ENCODE measurements around the gene SNIP1. TPM values are rescaled to one million over a fixed set of nuclear protein-coding genes. Genes with fewer than 3 reads are reported as not detected.

SNIP1 gene, protein sequence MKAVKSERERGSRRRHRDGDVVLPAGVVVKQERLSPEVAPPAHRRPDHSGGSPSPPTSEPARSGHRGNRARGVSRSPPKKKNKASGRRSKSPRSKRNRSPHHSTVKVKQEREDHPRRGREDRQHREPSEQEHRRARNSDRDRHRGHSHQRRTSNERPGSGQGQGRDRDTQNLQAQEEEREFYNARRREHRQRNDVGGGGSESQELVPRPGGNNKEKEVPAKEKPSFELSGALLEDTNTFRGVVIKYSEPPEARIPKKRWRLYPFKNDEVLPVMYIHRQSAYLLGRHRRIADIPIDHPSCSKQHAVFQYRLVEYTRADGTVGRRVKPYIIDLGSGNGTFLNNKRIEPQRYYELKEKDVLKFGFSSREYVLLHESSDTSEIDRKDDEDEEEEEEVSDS
- 13.9 TPM for total RNA-seq
- long read RNA-seq, full-length matches to known transcripts, result 3 of 3 reads
- long read RNA-seq, partial matches to known transcripts, result 0 of 3 reads
- long read RNA-seq, other reads (novel, unspliced or antisense), result 0 of 3 reads

DNA sequence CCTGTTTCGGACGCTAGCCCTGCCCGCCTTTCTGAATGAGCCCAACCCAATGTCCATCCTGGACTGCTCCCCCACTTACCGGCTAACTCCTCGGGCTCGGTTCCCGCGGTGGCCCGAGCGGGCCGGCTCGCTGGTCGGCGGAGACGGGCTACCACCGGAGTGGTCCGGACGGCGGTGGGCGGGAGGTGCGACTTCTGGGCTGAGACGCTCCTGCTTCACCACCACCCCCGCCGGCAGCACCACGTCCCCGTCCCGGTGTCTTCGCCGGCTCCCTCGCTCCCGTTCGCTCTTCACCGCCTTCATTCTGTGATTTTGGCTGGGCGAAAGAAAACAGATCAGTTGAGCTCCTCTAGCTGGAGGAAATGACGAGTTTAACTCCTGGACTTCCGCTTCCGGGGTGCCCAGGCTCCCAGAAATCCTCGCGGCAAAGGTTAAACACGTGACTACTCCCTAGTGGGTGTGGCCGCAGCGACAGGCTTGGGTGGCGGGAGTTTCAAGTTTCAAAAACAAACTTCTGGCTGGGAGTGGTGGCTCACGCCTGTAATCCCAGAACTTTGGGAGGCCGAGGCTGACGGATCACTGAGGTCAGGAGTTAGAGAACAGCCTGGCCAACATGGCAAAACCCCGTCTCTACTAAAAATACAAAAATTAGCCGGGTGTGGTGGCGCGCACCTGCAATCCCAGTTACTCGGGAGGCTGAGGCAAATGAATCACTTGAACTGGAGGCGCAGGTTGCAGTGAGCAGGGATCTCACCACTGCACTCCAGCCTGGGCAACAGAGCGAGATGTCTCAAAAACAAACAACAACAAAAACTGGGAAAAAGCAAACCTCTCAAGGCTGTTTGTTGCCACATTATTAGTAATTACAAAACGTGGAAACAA lies at the start of gene SNIP1:
TSS of gene SNIP1 (minus strand) at position 367 of the 882 bp plus-strand sequence. CDS start at position 303, 64 bp downstream.
- H3K36me3 ChIP-seq, result peaks cover 30% of the 10 kb centered on the region
- ATAC-seq, result peak; percentile 93 to 94
- TF ChIP-seq, protein P1, sequence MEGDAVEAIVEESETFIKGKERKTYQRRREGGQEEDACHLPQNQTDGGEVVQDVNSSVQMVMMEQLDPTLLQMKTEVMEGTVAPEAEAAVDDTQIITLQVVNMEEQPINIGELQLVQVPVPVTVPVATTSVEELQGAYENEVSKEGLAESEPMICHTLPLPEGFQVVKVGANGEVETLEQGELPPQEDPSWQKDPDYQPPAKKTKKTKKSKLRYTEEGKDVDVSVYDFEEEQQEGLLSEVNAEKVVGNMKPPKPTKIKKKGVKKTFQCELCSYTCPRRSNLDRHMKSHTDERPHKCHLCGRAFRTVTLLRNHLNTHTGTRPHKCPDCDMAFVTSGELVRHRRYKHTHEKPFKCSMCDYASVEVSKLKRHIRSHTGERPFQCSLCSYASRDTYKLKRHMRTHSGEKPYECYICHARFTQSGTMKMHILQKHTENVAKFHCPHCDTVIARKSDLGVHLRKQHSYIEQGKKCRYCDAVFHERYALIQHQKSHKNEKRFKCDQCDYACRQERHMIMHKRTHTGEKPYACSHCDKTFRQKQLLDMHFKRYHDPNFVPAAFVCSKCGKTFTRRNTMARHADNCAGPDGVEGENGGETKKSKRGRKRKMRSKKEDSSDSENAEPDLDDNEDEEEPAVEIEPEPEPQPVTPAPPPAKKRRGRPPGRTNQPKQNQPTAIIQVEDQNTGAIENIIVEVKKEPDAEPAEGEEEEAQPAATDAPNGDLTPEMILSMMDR (IDR thresholded peaks at IDR 0.05), result no peak
- DNase-seq, result peak; percentile 91
- H3K9me3 ChIP-seq, result no peaks in the 10 kb centered on the region
- H3K27me3 ChIP-seq (ENCODE audit: low read depth), result no peaks in the 10 kb centered on the region
- intact Hi-C loops (cut with DNase I), result no loop called here
- H3K4me3 ChIP-seq, result peak within 1 kb of the TSS; percentile 96
- peak within 1 kb of the TSS; percentile 96 for H3K27ac ChIP-seq
- H3K4me1 ChIP-seq, result peaks cover 43% of the 10 kb centered on the region

DNA sequence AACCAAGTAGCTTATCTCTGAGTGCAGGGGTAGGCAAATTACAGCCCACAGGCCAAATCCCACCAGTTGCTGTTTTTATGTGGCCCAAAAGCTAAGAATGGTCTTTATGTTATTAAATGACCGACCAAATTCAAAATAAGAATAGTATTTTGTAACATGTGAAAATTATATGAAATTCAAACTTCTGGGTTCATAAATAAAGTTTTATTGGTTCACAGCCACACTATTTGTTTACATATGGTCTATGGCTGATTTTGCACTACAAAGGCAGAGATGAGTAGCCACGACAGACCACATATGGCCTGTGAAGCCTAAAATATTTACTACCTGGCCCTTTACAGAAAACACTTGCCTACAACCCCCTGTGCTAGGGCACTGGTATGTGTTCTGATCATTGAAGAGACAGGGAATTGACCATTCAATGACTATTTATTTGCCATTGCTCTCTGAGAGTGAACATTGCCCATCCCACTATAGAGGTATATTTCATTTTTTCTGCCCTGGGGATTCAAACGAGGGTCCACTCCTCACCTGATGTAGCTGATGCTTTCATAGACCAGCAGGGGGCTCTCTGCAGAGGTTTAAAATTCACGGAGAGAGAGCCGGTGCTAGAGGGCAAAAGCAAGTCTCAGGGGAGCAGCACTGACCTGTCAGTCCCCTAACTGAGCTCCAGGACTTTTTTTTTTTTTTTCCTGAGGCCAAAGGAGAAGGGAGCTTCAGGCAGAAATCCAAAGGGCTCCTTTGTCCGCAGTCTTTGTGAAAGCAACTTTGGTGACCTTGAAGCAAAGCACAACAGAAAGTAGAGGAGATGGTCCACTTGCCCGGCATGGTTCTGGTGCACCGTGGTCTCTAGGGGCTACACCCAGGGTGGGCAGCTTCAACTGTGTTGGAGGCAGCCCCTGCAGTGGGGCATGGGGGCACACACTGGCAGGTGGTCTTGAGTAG lies 48.9 kb upstream of the SNIP1 start:
- no peaks in the 10 kb centered on the region for H3K36me3 ChIP-seq
- DNase-seq (no peak), ATAC-seq (peak; percentile 56 to 58)
- H3K27me3 ChIP-seq (ENCODE audit: low read depth), result no peaks in the 10 kb centered on the region
- intact Hi-C loops (cut with DNase I), result loop anchor here (5.0 kb wide), 1 partner anchor 79 kb away; no protein-coding TSS in a partner anchor
- no peak overlapping the region for H3K4me3 ChIP-seq
- peaks cover 18% of the 10 kb centered on the region for H3K4me1 ChIP-seq
- TF ChIP-seq, protein P1 (IDR thresholded peaks at IDR 0.05), result peak; percentile 66
- no peaks in the 10 kb centered on the region for H3K9me3 ChIP-seq
- H3K27ac ChIP-seq, result no peak overlapping the region

DNA sequence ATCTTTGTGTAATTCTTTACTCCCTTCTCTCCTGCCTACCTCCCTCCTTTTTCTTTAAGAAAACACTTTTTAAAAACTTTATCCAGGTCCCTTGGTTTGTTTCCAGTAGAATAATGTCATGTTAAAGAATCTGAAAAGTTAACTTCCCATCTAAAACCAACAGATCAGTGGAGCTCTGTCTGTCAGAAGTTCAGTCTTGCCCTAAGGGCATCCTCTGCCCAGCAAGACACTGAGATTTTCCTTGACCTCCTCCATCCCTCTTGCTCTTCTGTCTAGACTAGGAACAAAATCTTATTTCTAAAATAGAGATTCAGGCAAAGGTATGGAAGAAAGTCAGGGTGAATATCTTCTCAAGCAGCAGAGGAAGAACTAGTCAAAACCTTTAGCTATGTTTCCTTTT lies 47.3 kb upstream of the SNIP1 start:
- no peaks in the 10 kb centered on the region for H3K36me3 ChIP-seq
- H3K27me3 ChIP-seq (ENCODE audit: low read depth), result no peaks in the 10 kb centered on the region
- H3K4me3 ChIP-seq, result no peak overlapping the region
- peaks cover 10% of the 10 kb centered on the region for H3K4me1 ChIP-seq
- intact Hi-C loops (cut with DNase I), result loop anchor here (5.0 kb wide), 1 partner anchor 81 kb away; no protein-coding TSS in a partner anchor
- ATAC-seq, result no peak
- TF ChIP-seq, protein P1 (IDR thresholded peaks at IDR 0.05), result no peak
- no peak for DNase-seq
- H3K9me3 ChIP-seq, result no peaks in the 10 kb centered on the region
- H3K27ac ChIP-seq, result no peak overlapping the region

DNA sequence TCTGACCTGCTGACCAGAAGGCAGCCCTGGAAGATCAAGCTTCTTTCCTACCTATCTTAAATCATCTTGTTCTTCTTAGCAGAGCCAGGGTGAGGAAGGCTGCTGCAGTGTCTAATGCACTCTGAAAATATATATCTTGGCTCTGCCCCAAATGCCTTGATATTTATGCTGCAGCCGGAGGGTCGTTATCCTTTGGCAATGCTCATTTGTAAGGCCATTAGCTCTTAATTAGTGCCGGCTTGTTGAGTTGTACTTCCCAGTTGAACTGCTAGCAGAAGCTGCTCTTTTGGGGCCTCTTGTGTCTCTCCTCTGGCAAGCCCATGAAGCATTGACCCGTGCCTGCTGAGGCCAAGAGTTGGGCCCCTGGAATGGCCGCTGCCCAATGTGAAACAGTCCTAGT lies 45.8 kb upstream of the SNIP1 start:
- no peaks in the 10 kb centered on the region for H3K36me3 ChIP-seq
- no peaks in the 10 kb centered on the region for H3K27me3 ChIP-seq (ENCODE audit: low read depth)
- TF ChIP-seq, protein P1 (IDR thresholded peaks at IDR 0.05), result no peak
- peaks cover 10% of the 10 kb centered on the region for H3K4me1 ChIP-seq
- no peak overlapping the region for H3K4me3 ChIP-seq
- no peak overlapping the region for H3K27ac ChIP-seq
- no peak for DNase-seq
- no peaks in the 10 kb centered on the region for H3K9me3 ChIP-seq
- no peak for ATAC-seq
- intact Hi-C loops (cut with DNase I), result loop anchor here (5.0 kb wide), 1 partner anchor 82 kb away; no protein-coding TSS in a partner anchor
